ENCODE results near the gene MBIP.

- TF ChIP-seq ZNF2 (tag by site-specific recombination; IDR thresholded peaks at IDR 0.05) (no peak), ZNF792 (tag by site-specific recombination; IDR thresholded peaks at IDR 0.05) (no peak), CTCF (tag by site-specific recombination; IDR thresholded peaks at IDR 0.05) (no peak), KLF17 (tag by site-specific recombination; IDR thresholded peaks at IDR 0.05) (no peak), TCF7L2 (IDR thresholded peaks at IDR 0.05; ENCODE audit: borderline replicate concordance, low read depth, low read length) (no peak), ZSCAN30 (tag by site-specific recombination; IDR thresholded peaks at IDR 0.05) (no peak), ZNF416 (tag by site-specific recombination; IDR thresholded peaks at IDR 0.05) (no peak), GLI4 (tag by site-specific recombination; IDR thresholded peaks at IDR 0.05) (no peak), ZNF366 (tag by site-specific recombination; conservative IDR thresholded peaks at IDR 0.05) (no peak), BCL6B (tag by site-specific recombination; IDR thresholded peaks at IDR 0.05) (no peak)
- TF ChIP-seq, protein P1, sequence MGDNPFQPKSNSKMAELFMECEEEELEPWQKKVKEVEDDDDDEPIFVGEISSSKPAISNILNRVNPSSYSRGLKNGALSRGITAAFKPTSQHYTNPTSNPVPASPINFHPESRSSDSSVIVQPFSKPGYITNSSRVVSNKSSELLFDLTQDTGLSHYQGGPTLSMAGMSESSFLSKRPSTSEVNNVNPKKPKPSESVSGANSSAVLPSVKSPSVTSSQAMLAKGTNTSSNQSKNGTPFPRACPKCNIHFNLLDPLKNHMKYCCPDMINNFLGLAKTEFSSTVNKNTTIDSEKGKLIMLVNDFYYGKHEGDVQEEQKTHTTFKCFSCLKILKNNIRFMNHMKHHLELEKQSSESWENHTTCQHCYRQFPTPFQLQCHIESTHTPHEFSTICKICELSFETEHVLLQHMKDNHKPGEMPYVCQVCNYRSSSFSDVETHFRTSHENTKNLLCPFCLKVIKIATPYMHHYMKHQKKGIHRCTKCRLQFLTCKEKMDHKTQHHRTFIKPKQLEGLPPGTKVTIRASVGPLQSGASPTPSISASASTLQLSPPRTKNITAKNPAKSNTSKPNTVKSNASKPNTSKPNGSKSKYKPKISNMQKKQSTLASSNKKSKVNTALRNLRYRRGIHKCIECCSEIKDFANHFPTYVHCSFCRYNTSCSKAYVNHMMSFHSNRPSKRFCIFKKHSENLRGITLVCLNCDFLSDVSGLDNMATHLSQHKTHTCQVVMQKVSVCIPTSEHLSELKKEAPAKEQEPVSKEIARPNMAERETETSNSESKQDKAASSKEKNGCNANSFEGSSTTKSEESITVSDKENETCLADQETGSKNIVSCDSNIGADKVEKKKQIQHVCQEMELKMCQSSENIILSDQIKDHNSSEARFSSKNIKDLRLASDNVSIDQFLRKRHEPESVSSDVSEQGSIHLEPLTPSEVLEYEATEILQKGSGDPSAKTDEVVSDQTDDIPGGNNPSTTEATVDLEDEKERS (tag by site-specific recombination; IDR thresholded peaks at IDR 0.05): no peak
These were observed 59.3 kb downstream of the MBIP start for GRCh38 chr14:36260970-36261640.
